ENCODE measurements around the gene ENO1.
"Not testable (repeated sequence)": the region's sequence is repeated elsewhere in the genome, so short reads cannot be mapped to it uniquely, and the experiment has no call there.

ENO1 gene

DNA sequence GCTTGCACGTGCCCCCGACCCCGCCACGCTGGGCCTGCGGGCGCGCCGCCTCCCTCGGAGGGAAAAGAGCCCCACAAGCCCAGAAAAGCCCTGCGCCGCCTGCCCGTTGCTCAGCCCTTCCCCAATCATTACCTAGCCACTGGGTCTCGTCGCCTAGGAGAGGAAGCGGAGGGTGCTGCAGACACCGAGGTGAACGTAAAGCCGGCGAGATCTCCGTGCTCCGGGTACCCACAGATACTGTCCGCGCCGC, at the start of gene ENO1:
Gene ENO1 (minus strand): TSS at position 239 of the 250 bp plus-strand sequence. CDS start 3,778 bp downstream, outside the sequence.
- peak within 1 kb of the TSS; percentile 97 for H3K9ac ChIP-seq (ENCODE audit: insufficient read length)
- DNase-seq (ENCODE audit: low read depth, low spot score), result no peak
- H3K27ac ChIP-seq, result peak within 1 kb of the TSS; percentile 98
- H3K36me3 ChIP-seq (ENCODE audit: insufficient read depth, low read length), result peaks cover 44% of the 10 kb centered on the region
- H3K9me3 ChIP-seq (ENCODE audit: low read depth, low read length), result no peaks in the 10 kb centered on the region
- H3K4me3 ChIP-seq, result peak within 1 kb of the TSS; percentile 95
- TF ChIP-seq POLR2AphosphoS5 (IDR thresholded peaks at IDR 0.05; ENCODE audit: borderline replicate concordance, low read depth, low read length) (peak; percentile 95), FOXP2 (optimal IDR thresholded peaks at IDR 0.05; ENCODE audit: control extremely low read depth, extremely low read length, insufficient read depth) (no peak), EZH2 (IDR thresholded peaks at IDR 0.05) (no peak)

DNA sequence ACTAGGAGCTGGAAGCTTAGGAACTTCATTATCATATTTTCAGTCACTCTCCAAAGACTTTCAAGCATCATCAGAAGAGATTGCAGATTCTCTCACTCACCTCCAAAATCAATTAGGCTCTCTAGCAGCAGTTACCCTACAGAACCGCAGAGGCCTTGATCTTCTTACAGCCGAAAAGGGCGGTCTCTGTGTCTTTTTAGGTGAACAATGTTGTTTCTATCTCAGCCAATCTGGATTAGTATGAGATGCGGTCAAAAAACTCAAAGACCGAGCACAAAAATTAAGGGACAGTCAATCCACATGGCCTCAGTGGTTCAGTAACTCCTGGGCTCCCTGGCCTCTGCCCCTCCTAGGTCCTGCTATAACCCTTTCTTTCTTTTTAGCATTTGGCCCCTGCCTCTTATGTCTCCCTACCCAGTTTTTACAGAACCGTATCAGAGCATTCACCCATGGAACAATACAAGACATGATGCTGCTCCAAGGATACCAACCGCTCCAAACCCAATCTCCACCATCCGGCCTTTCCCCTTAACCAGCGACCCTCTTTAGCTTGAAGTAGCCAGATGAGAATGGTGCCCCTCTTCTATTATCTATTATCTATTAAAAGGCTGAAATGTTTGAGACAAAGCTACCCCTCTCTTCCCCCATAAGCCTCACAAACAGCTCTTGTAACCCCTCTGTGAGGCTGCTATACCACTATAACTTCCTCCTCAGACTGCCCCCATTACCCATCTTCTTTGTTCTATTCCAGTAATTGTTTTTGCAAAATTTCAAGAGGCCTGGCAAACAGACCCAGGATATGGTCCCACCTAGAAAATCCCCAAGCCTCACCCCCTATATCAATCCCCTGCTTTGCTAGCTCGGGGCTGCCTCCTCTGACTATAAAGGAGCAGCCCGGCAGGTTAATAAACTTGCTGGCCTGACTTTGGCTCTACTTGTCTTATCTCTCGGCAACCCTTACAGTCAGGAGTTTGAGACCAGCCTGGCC, 48.5 kb upstream of the ENO1 start:
- H3K9me3 ChIP-seq (ENCODE audit: low read depth, low read length), result no peaks in the 10 kb centered on the region
- no peak for DNase-seq (ENCODE audit: low read depth, low spot score)
- H3K4me3 ChIP-seq, result no peak overlapping the region
- TF ChIP-seq POLR2AphosphoS5 (IDR thresholded peaks at IDR 0.05; ENCODE audit: borderline replicate concordance, low read depth, low read length) (no peak), EZH2 (IDR thresholded peaks at IDR 0.05) (no peak), FOXP2 (optimal IDR thresholded peaks at IDR 0.05; ENCODE audit: control extremely low read depth, extremely low read length, insufficient read depth) (no peak)
- no peak overlapping the region for H3K27ac ChIP-seq
- no peak overlapping the region for H3K9ac ChIP-seq (ENCODE audit: insufficient read length)
- H3K36me3 ChIP-seq (ENCODE audit: insufficient read depth, low read length), result no peaks in the 10 kb centered on the region

DNA sequence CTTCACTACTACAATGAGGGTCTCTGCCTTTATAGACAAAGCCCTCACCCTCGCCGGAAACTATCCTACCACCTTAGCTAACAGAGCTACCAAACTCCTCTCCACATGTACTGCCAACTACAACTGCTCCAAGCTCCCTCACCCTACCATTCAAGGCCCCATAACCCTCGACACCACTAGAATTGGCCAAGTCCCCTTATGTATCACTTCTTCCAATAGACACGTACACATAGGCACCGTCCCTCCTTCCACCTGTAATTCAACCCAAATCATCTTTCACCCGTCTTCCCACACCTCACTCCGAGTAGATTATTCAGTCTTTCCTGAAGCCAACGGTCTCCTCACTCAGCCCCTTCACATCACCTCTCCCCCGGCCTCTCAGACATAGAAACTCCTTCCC, 47.5 kb upstream of the ENO1 start:
- Histone ChIP-seq H3K9me3 (ENCODE audit: low read depth, low read length) (no peaks in the 10 kb centered on the region), H3K4me3 (no peak overlapping the region), H3K27ac (no peak overlapping the region), H3K36me3 (ENCODE audit: insufficient read depth, low read length) (no peaks in the 10 kb centered on the region), H3K9ac (ENCODE audit: insufficient read length) (no peak overlapping the region)
- no peak for DNase-seq (ENCODE audit: low read depth, low spot score)
- TF ChIP-seq POLR2AphosphoS5 (IDR thresholded peaks at IDR 0.05; ENCODE audit: borderline replicate concordance, low read depth, low read length) (no peak), FOXP2 (optimal IDR thresholded peaks at IDR 0.05; ENCODE audit: control extremely low read depth, extremely low read length, insufficient read depth) (no peak), EZH2 (IDR thresholded peaks at IDR 0.05) (no peak)

DNA sequence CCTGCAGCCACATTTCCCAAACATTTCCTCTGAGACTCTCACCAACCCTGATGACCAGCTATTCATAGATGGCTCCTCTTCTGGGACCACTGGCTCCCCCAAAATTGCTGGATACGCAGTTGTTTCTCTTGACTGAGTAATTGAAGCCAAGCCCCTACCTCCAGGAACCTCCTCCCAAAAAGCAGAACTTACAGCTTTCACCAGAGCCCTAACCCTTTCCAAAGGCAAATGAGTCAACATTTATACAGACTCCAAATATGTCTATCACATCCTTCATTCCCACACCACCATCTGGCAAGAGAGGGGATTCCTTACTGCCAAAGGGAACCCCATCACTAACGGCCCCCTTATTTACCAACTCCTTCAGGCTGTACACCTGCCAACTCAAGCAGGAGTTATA, 46.9 kb upstream of the ENO1 start:
- Histone ChIP-seq H3K9ac (ENCODE audit: insufficient read length) (no peak overlapping the region), H3K27ac (no peak overlapping the region), H3K9me3 (ENCODE audit: low read depth, low read length) (no peaks in the 10 kb centered on the region), H3K36me3 (ENCODE audit: insufficient read depth, low read length) (no peaks in the 10 kb centered on the region), H3K4me3 (no peak overlapping the region)
- DNase-seq (ENCODE audit: low read depth, low spot score), result no peak
- no peak for TF ChIP-seq EZH2 (IDR thresholded peaks at IDR 0.05)
- no peak for TF ChIP-seq FOXP2 (optimal IDR thresholded peaks at IDR 0.05; ENCODE audit: control extremely low read depth, extremely low read length, insufficient read depth)
- no peak for TF ChIP-seq POLR2AphosphoS5 (IDR thresholded peaks at IDR 0.05; ENCODE audit: borderline replicate concordance, low read depth, low read length)

DNA sequence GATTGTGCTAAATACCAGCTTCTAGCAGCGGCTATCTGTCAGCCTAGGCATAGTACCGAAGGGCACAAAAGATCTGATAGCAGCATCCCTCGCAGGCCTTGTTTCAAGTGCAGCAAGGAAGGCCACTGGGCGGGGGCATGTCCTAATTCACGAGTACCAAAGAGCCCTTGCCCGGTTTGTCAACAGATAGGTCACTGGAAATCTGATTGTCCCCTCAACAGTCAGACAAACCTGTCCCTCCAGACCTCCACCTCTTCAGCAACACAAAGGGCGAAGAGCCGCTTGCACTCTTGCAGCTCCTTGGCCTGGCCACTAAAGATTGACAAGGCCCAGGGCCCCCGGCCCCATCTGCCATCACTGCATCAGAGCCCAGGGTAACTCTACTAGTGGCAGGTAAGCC, 44.5 kb upstream of the ENO1 start:
- H3K9me3 ChIP-seq (ENCODE audit: low read depth, low read length), result no peaks in the 10 kb centered on the region
- no peak overlapping the region for H3K4me3 ChIP-seq
- DNase-seq (ENCODE audit: low read depth, low spot score), result no peak
- no peak for TF ChIP-seq EZH2 (IDR thresholded peaks at IDR 0.05)
- no peak for TF ChIP-seq FOXP2 (optimal IDR thresholded peaks at IDR 0.05; ENCODE audit: control extremely low read depth, extremely low read length, insufficient read depth)
- TF ChIP-seq POLR2AphosphoS5 (IDR thresholded peaks at IDR 0.05; ENCODE audit: borderline replicate concordance, low read depth, low read length), result no peak
- H3K9ac ChIP-seq (ENCODE audit: insufficient read length), result no peak overlapping the region
- H3K36me3 ChIP-seq (ENCODE audit: insufficient read depth, low read length), result no peaks in the 10 kb centered on the region
- no peak overlapping the region for H3K27ac ChIP-seq

DNA sequence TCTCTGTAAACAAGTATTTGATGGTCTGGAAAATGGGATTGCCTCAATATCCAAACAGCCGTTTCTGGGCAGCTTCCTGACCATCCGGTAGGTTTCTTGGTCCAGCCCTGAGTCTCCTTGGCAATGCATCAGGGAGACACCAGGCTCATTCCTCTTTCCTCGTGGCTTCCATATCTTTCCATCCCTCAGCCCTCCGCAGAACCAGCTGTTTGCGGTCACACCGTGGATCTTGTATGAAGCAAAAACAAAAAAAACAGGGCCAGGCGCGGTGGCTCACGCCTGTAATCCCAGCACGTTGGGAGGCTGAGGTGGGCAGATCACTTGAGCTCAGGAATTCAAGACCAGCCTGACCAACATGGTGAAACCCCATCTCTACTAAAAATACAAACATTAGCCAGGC, 39.0 kb upstream of the ENO1 start:
- not testable (repeated sequence) for H3K36me3 ChIP-seq (ENCODE audit: insufficient read depth, low read length); H3K9ac ChIP-seq (ENCODE audit: insufficient read length); DNase-seq (ENCODE audit: low read depth, low spot score); H3K27ac ChIP-seq; H3K4me3 ChIP-seq; H3K9me3 ChIP-seq (ENCODE audit: low read depth, low read length)

DNA sequence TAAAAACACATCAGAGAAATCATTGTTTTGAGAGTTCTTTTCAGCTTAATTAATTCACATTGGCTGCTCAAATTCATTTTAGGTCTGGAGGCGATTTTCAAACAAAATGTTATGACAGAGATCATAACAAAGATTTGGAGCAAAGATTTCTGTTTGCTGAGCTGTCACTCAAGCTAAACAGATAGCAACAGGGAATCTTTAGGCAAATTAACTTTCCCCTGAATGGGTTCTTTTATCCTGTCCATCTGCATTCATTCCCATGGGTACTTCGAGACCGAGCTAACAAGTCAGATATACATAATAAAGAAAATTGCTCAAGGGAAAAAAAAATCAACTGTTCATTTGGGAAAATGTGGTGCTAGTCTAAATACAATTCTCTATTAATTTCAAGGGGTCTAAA, 37.0 kb upstream of the ENO1 start:
- H3K27ac ChIP-seq, result no peak overlapping the region
- no peak for DNase-seq (ENCODE audit: low read depth, low spot score)
- no peak overlapping the region for H3K9ac ChIP-seq (ENCODE audit: insufficient read length)

DNA sequence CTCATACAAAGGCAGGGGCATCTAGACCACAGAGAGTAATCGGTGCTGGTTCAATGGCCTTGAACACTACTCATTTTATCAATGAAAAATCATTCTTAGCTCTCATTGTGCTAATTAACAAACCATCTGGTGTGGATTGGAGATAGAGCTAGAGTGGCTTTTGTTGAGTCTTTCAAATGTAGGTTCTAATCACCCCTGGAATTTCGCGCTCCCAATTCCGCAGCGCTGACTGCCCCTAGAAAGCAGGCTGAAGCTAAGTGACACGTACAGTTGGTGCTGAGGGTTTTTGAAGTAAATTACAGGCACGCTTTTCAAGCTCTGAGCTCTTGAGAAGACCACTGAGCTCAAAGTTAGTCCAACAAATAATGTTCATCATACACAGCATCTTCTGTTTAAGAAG, 36.0 kb upstream of the ENO1 start:
- DNase-seq (ENCODE audit: low read depth, low spot score), result no peak
- TF ChIP-seq EZH2 (IDR thresholded peaks at IDR 0.05), result no peak
- TF ChIP-seq POLR2AphosphoS5 (IDR thresholded peaks at IDR 0.05; ENCODE audit: borderline replicate concordance, low read depth, low read length), result no peak
- no peak for TF ChIP-seq FOXP2 (optimal IDR thresholded peaks at IDR 0.05; ENCODE audit: control extremely low read depth, extremely low read length, insufficient read depth)
- Histone ChIP-seq H3K4me3 (no peak overlapping the region), H3K9ac (ENCODE audit: insufficient read length) (no peak overlapping the region), H3K9me3 (ENCODE audit: low read depth, low read length) (no peaks in the 10 kb centered on the region), H3K36me3 (ENCODE audit: insufficient read depth, low read length) (no peaks in the 10 kb centered on the region), H3K27ac (no peak overlapping the region)

More for the DNA sequence above, 37.0 kb upstream of the ENO1 start:
- no peak overlapping the region for H3K4me3 ChIP-seq
- H3K9me3 ChIP-seq (ENCODE audit: low read depth, low read length), result no peaks in the 10 kb centered on the region
- no peaks in the 10 kb centered on the region for H3K36me3 ChIP-seq (ENCODE audit: insufficient read depth, low read length)
- no peak for TF ChIP-seq FOXP2 (optimal IDR thresholded peaks at IDR 0.05; ENCODE audit: control extremely low read depth, extremely low read length, insufficient read depth)
- no peak for TF ChIP-seq EZH2 (IDR thresholded peaks at IDR 0.05)
- no peak for TF ChIP-seq POLR2AphosphoS5 (IDR thresholded peaks at IDR 0.05; ENCODE audit: borderline replicate concordance, low read depth, low read length)

DNA sequence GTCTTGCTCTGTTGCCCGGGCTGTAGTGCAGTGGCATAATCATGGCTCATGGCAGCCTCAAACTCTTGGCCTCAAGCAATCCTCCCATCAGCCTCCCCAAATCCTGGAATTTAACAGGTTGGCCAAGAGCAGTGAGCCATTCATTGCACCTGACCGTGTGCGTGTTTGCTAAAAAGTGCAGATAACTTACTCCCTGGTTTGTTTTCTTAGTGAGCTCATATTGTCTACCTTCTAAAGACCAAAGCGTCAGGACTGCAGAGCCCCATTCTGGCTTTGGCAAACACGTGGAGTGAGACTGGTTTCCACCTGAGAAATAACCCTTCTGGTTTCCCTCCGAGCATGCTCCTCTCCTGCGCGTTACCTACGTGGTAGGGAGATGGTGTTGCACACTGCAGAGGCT, 35.0 kb upstream of the ENO1 start:
- Histone ChIP-seq H3K4me3 (no peak overlapping the region), H3K36me3 (ENCODE audit: insufficient read depth, low read length) (no peaks in the 10 kb centered on the region), H3K9me3 (ENCODE audit: low read depth, low read length) (no peaks in the 10 kb centered on the region), H3K27ac (no peak overlapping the region), H3K9ac (ENCODE audit: insufficient read length) (no peak overlapping the region)
- no peak for TF ChIP-seq FOXP2 (optimal IDR thresholded peaks at IDR 0.05; ENCODE audit: control extremely low read depth, extremely low read length, insufficient read depth)
- no peak for TF ChIP-seq EZH2 (IDR thresholded peaks at IDR 0.05)
- TF ChIP-seq POLR2AphosphoS5 (IDR thresholded peaks at IDR 0.05; ENCODE audit: borderline replicate concordance, low read depth, low read length), result no peak
- DNase-seq (ENCODE audit: low read depth, low spot score), result no peak
